Brain pericyte (primary cell): ENCODE measurements around the gene FBXO10.
"Not testable (repeated sequence)": the region's sequence is repeated elsewhere in the genome, so short reads cannot be mapped to it uniquely, and the experiment has no call there.

Source experiments
- DNase-seq: peaks from one replicate; pipeline ENCODE4 v3.0.0-alpha.2; 2012; ENCODE audit warnings: low read depth, low spot score

FBXO10 gene

DNA sequence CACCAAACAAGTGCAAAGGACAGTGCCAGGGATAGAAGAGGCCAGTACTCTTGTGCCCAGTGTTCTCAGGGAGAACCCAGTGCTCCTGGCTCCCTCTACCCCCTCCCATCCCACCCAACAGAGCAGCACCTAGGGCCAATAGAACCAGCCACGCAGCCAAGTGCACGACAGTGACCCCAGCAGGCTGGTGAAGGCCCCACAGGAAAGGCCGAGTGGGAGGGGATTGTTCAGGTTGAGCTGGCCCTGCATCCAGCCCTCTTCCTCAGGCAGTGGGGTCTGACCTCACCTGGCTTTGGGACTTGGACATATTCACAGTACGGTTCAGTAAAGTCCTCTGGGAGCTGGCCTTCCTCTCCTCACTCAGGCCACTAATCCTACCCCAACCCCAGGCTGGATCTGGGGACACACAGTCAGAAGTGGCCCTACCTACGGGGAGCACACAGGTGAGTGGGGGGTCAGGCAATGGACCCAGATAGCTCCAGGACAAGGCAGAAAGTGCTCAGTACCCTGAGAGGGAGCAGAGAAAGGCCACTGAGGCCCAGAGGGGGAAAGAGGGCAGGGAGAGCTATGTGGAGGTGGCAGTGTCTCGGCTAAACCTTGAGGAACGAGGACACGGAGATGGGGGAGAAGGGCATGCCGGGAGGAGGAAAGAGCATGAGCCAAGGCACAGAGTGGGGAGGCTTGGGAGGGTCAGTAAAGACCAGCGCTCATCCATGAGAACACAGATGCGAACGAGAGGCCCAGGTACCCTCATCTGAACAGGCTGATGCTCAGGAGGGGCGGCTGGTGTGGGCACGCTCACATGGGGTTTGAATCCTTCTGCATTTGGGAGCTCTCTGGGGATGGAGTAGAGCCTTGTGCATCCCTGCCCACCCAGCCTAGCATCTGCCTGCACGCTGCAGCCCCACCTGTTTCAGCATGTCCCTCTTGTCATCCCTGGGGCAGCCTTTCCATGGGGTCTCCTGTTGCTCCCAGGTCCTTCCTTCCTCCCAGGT, 64.9 kb downstream of the FBXO10 start:
- no peak for DNase-seq

DNA sequence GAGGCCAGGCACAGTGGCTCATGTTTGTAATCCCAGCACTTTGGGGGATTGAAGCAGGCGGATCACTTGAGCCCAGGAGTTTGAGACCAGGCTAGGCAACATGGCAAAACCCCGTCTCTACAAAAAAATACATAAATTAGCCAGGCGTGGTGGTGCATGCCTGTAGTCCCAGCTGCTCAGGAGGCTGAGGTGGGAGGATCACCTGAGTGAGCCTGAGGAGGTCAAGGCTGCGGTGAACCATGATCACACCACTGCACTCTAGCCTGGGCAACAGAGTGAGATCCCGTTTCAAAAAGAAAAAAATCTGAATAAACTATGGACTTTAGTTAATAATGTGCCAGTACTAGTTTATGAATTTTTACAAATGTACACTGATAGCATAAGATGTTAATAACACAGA, 66.1 kb downstream of the FBXO10 start:
- DNase-seq: not testable (repeated sequence)

DNA sequence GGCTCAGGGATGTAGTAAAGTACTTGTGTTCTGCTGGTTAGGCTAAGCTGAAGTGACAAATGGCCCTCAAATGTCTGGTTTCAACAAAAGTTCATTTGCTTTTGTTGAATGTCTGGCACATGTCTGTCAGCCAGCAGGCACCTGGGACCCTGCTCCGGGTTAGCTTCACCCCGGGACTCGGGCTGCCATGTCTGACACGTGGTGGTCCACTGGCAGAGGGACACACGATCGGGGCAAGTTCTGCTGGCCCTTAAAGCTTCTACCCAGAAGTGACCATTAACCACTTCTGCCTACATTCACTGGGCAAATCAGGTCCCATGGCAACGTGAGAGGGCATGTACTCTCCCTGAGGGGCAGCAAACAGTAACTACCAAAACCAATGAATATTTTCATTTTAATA, 66.6 kb downstream of the FBXO10 start:
- DNase-seq: no peak

DNA sequence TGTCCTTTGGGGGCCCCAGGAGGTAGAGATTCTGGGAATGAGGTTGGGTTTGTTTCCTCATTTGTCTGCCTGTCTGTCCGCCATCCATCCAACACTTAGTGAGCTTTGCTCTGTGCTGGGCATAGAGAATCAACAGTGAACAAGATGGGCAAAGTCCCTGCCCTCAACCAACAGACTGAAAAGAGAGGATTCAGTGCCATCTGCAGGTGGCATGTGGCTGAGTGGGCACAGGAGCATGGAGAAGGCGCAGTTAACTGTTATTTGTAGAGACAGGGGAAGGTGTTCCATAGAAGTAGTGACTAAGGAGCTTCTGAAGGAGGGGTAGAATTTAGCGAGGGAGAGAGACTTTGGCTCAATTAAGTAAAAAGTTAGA, 67.4 kb downstream of the FBXO10 start:
- no peak for DNase-seq

DNA sequence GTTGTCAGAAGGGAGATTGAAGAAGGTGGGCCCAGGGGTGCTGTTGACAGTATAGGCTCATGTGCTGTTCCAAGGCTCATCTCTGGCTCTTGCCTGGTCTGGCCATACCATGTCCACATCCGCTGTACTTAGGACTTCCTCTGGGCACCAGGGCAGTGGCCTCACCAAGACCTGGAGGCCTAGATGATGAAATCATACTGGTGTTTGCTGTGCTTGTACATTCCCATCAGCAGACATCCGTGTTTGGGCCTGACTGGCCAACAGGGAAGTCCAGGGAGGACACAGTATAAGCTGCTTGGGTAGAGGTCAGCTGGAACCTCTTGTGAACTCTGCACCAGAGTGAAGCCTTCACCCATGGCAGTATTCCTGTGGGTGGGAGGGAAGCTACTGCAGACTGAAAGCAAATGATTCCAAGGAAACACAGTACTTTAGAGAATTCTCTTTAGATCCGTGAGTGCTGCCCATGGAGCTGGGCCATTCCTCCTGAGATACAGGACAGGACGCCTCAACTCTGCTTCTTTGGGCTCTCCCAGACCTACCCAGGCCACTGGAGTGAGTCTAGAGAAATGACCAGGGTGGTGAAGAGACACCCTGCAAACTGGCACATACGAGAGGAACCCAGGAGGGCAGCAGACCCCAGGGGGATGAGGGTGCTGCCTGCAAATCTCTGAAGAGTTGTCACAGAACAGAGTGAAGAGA, 67.9 kb downstream of the FBXO10 start:
- no peak for DNase-seq

DNA sequence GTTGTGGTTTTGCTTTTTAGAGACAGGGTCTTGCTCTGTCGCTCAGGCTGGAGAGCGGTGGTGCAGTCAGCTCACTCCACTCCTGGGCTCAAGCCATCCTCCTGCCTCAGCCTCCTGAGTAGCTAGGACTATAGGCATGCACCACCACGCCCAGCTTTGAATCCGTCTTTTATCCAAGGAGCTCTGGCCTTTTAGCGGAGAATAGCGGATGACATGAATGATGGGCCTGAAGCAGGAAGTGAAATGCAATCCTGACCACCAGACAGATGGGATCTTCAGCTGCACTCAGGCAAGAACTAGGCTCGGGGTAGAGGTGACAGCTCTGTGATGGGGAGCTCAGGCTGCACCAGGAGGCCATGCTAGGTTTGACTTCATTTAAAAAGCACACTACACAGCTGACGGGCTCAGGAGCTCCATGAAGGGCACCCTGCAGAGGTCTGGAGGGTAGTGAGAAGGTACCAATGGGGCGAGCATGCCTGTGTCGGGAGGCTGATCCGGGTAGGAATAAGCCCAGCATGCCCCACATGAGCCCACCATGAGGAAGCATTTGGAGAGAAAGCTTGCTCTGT, 68.5 kb downstream of the FBXO10 start:
- no peak for DNase-seq

GRCh38 chr9:37504605-37505004, 71.6 kb downstream of the FBXO10 start:
- no peak for DNase-seq

DNA sequence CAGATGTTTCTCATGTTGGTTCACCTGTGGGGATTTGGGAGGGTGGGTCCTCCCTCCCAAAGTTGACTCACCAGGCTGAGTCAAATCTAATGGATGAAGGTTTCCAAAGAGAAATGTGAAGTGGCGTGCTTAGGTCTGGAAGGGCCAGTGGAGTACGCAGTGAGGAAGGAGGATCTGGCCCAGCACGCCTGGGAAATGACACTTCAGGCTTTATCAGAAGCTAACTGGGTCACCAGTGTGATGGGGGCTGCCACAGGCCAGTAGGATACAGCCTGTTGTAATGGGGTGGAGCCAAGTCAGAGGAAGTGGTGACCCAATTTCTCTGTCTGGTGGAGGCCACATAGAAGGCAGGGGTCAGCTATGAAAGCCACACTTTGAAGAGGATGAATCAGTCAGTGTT, 72.4 kb downstream of the FBXO10 start:
- DNase-seq: no peak

DNA sequence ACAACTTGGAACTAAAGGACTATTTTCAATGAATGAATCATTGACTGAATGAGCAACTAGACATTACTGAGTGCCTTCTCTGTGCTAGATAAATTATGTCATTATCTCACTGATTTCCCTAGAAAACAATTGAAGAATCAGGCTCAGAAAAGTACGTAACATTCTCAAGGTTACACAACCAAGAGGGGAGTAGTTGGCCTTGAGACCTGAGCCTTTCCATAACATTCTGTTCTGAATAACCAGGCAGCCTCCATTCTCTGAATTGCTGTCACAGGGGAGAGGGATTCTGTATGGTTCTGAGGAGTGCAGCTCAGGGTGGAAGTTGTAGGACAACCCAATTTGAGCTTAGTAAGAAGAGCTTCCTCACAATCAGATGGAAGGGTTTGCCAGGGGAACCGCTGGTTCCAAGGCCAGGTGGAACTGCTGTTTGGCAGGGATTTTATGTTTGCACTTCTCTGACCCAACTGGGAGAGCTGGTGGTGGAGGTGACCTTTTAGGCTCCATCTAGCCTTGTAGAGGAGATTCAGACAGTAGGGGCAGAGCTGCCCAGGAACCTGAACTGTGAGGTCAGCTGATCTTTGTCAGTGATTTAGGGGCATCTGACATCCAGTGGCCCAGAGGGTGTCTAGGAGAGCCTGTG, 74.1 kb downstream of the FBXO10 start:
- no peak for DNase-seq

DNA sequence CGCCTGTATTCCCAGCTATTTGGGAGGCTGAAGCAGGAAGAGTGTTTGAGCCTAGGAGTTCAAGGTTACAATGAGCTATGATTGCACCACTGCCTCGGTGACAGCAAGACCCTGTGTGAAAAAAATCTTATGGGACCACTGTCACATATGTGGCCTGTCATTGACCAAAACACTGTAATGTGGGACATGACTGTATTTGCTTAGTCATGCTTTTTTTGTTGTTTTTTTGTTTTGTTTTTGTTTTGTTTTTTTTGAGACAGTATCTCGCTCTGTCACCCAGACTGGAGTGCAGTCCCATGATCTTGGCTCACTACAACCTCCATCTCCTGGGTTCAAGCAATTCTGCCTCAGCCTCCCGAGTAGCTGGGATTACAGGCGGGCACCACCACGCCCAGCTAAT, 76.9 kb downstream of the FBXO10 start:
- no peak for DNase-seq

DNA sequence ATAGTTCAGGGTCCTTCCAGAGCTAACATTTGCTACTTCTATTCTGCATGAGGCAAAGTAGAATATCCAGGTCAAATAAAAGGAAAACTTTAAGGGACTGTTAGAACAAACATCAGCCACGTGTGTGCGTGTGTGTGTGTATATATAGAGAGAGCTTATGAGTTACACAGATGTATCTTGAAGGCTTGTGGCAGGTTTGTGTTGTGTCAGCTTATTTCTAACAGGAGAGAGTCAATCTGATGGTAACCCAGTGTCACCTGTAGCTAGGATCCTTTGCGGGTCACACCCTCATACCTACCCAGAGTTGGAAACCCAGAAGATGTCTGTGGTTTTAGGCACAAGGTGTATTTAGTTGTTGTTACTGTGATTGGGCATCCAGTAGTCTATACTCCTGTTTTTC, 77.7 kb downstream of the FBXO10 start:
- no peak for DNase-seq

GRCh38 chr9:37497320-37497719, 78.9 kb downstream of the FBXO10 start:
- no peak for DNase-seq

- no peak for DNase-seq
Measured at GRCh38 chr9:37496020-37496419, 80.2 kb downstream of the FBXO10 start.

- no peak for DNase-seq
Measured at GRCh38 chr9:37495571-37495970, 80.6 kb downstream of the FBXO10 start.

DNA sequence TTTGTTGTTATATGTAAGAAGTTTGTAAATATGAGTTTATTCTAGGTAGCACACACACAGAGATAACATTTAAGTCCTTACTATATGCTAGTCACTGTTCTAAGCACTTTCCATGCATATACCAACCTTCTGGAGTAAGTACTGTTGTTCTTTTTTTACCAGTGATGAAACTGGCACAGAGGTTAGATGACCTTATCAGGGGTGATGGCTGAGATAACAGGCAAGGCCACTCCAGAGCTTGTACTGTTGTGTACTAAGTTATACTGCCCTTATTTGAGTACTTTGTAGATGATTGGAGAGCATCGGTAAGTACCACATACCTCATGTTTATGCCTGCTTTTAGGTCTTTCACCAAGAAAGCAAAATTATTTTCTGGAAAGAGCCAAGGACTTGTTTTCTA, 84.2 kb downstream of the FBXO10 start:
- no peak for DNase-seq

- DNase-seq: no peak
Measured at GRCh38 chr9:37486616-37487548, 89.3 kb downstream of the FBXO10 start.

GRCh38 chr9:37486256-37486615, 89.9 kb downstream of the FBXO10 start:
- no peak for DNase-seq

DNA sequence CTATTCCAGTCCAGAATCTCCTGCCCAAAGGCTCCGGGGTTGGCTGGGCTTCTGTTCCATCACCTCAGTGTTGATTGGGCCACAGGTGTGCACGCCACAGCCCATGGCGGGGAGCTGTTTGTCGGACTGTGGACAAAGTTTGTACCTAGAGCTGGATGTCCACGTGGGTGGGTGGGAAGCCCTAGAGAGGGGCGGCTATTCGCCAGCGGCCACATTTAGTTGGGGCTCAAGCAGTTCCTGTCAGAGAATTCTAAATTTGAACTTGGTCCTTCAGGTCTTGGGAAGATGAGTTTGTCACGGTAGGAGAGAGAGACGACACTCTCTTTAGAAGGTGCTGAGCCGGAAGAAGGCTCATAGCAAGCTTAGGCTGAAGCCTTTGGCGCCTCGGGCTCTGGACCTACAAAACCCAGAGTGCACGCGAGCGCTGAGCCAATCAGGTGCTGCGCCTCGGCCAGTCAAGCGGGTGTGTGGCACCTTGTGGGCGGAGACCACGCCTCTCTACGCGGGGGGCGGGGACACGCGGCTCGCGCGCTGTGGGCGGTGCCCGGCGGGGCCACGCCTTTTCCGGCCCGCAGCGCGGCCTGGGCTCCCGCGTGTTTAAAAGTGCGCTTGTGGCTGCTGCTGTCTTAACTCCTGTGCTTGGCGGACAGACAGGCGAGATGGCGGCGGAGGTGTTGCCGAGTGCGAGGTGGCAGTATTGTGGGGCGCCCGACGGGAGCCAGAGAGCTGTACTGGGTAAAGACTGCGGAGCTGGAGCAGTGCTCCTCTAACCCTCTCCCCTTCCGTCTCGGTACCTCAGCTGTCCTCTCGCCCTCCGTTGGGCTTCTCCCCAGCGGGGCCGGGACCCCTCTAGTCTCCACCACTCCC, 90.6 kb downstream of the FBXO10 start, which contains the start of gene POLR1E:
Gene POLR1E (plus strand): TSS at position 560 of the 867 bp plus-strand sequence. CDS start 100 bp downstream, at position 660.
- peak; percentile 68 for DNase-seq

- DNase-seq: no peak
Measured at GRCh38 chr9:37480759-37481158, 95.4 kb downstream of the FBXO10 start.
